Mesenchymal stem cell (in vitro differentiated cells and primary cell): ENCODE results near the gene CAMK2A.

Experiments
- DNase-seq: peaks from one replicate; pipeline ENCODE4 v3.0.0-alpha.2; 2013
- H2AFZ ChIP-seq: one replicate; pipeline ENCODE4 v1.6.1; 2013; ENCODE audit warnings: low read depth, mild to moderate bottlenecking, control low read depth, inconsistent platforms, low read length, moderate library complexity
- H2AK5ac ChIP-seq: 2 replicates; pipeline ENCODE4 v1.6.1; 2013; ENCODE audit warnings: low read length, moderate library complexity, mild to moderate bottlenecking, inconsistent platforms; ENCODE audit not compliant: severe bottlenecking
- H2BK120ac ChIP-seq: one replicate; pipeline ENCODE4 v1.6.1; 2013; ENCODE audit warnings: low read depth, mild to moderate bottlenecking, inconsistent platforms, low read length, moderate library complexity
- H2BK12ac ChIP-seq, 2 experiments: one replicate each; pipeline ENCODE4 v1.6.1; 2013; ENCODE audit warnings: inconsistent platforms in 2 of 2, low read length in 2 of 2, mild to moderate bottlenecking in 2 of 2, moderate library complexity in 2 of 2, control low read depth in 1 of 2
- H2BK15ac ChIP-seq: one replicate; pipeline ENCODE4 v1.6.1; 2013; ENCODE audit warnings: mild to moderate bottlenecking, low read depth, inconsistent platforms; ENCODE audit not compliant: poor library complexity, severe bottlenecking
- H2BK5ac ChIP-seq: 2 replicates; pipeline ENCODE4 v1.6.1; 2013; ENCODE audit warnings: low read depth, mild to moderate bottlenecking, low read length, control low read depth, inconsistent platforms; ENCODE audit not compliant: poor library complexity, severe bottlenecking
- H3K14ac ChIP-seq, 2 experiments: one replicate each; pipeline ENCODE4 v1.6.1; 2013; ENCODE audit warnings: inconsistent platforms in 2 of 2, low read length in 2 of 2, control low read depth in 1 of 2, mild to moderate bottlenecking in 1 of 2, moderate library complexity in 1 of 2
- H3K18ac ChIP-seq, 2 experiments: one replicate each; pipeline ENCODE4 v1.6.1; 2013; ENCODE audit warnings: inconsistent platforms in 2 of 2, low read length in 2 of 2, control low read depth in 1 of 2, low read depth in 1 of 2, mild to moderate bottlenecking in 1 of 2
- H3K23ac ChIP-seq, 2 experiments: one replicate each; pipeline ENCODE4 v1.6.1; 2013; ENCODE audit warnings: inconsistent platforms in 2 of 2, low read length in 2 of 2, mild to moderate bottlenecking in 2 of 2, moderate library complexity in 2 of 2, control low read depth in 1 of 2
- H3K27ac ChIP-seq: 2 replicates; pipeline ENCODE4 v1.5.1; 2013; ENCODE audit warnings: mild to moderate bottlenecking, moderate library complexity, low read length, control low read depth, inconsistent platforms; ENCODE audit not compliant: poor library complexity, severe bottlenecking
- H3K27me3 ChIP-seq, 2 experiments: 2 replicates each; pipeline versions ENCODE4 v1.6.1 to v1.7.0; 2013; ENCODE audit warnings: low read length in 2 of 2, mild to moderate bottlenecking in 2 of 2, moderate library complexity in 2 of 2, control low read depth in 1 of 2, inconsistent platforms in 1 of 2; ENCODE audit not compliant: control insufficient read depth in 1 of 2, insufficient read depth in 1 of 2
- H3K36me3 ChIP-seq, 2 experiments: 2 replicates each; pipeline versions ENCODE4 v1.6.1 to v1.7.0; 2013; ENCODE audit warnings: low read length in 2 of 2, control low read depth in 1 of 2, inconsistent platforms in 1 of 2, low read depth in 1 of 2, mild to moderate bottlenecking in 1 of 2; ENCODE audit not compliant: insufficient read depth in 2 of 2, control insufficient read depth in 1 of 2
- H3K4ac ChIP-seq, 2 experiments: one replicate each; pipeline ENCODE4 v1.6.1; 2013; ENCODE audit warnings: inconsistent platforms in 2 of 2, low read length in 2 of 2, mild to moderate bottlenecking in 2 of 2, moderate library complexity in 2 of 2, control low read depth in 1 of 2, low read depth in 1 of 2
- H3K4me1 ChIP-seq: 2 replicates; pipeline ENCODE4 v1.6.1; 2013; ENCODE audit warnings: low read depth, low read length, control low read depth; ENCODE audit not compliant: control insufficient read depth, insufficient read depth
- H3K4me2 ChIP-seq: 2 replicates; pipeline ENCODE4 v1.6.1; 2013; ENCODE audit warnings: low read length, mild to moderate bottlenecking, inconsistent platforms; ENCODE audit not compliant: poor library complexity, severe bottlenecking
- H3K4me3 ChIP-seq, 2 experiments: 2 replicates each; pipeline versions ENCODE4 v1.5.1 to v1.7.0; 2013; ENCODE audit warnings: low read length in 2 of 2, mild to moderate bottlenecking in 2 of 2, control low read depth in 1 of 2, low read depth in 1 of 2; ENCODE audit not compliant: insufficient read depth in 1 of 2
- H3K79me1 ChIP-seq: replicated peaks from 2 replicates; pipeline ENCODE4 v1.6.1; 2013; ENCODE audit warnings: mild to moderate bottlenecking, control low read depth, low read length, inconsistent platforms; ENCODE audit not compliant: poor library complexity, severe bottlenecking
- H3K9ac ChIP-seq: 2 replicates; pipeline ENCODE4 v1.7.0; 2013; ENCODE audit warnings: mild to moderate bottlenecking, low read length, moderate library complexity
- H3K9me3 ChIP-seq: 2 replicates; pipeline ENCODE4 v1.7.0; 2013; ENCODE audit warnings: mild to moderate bottlenecking, low read length; ENCODE audit not compliant: control insufficient read depth
- H4K8ac ChIP-seq: one replicate; pipeline ENCODE4 v1.6.1; 2013; ENCODE audit warnings: inconsistent platforms, mild to moderate bottlenecking, low read length, moderate library complexity
- H4K91ac ChIP-seq: one replicate; pipeline ENCODE4 v1.6.1; 2013; ENCODE audit warnings: mild to moderate bottlenecking, low read length, inconsistent platforms
- WGBS: methylation state at CpG from one replicate; pipeline ENCODE4 v1.1.7; 2013; ENCODE audit warnings: mixed read lengths; 5-methylcytosine and 5-hydroxymethylcytosine counted together

The CAMK2A gene

GRCh38 chr5:150213530-150213929 lies 76.0 kb downstream of the CAMK2A start:
- no peak overlapping the region for H3K4ac ChIP-seq
- H3K4me1 ChIP-seq: peaks cover 12% of the 10 kb centered on the region
- no peak overlapping the region for H4K91ac ChIP-seq
- no peak overlapping the region for H2BK15ac ChIP-seq
- H2BK5ac ChIP-seq: no peak overlapping the region
- peak overlapping the region in 1 of 2 experiments; percentile 13 for H3K4me3 ChIP-seq
- DNase-seq: peak; percentile 18
- H3K27me3 ChIP-seq: no peaks in the 10 kb centered on the region
- no peaks in the 10 kb centered on the region for H3K36me3 ChIP-seq
- H3K14ac ChIP-seq: no peak overlapping the region
- no peaks in the 10 kb centered on the region for H3K79me1 ChIP-seq
- WGBS: 60% methylated on average over 6 of the region's 6 CpGs
- H2AFZ ChIP-seq: no peak overlapping the region
- H3K9me3 ChIP-seq: no peaks in the 10 kb centered on the region
- H3K27ac ChIP-seq: no peak overlapping the region
- no peak overlapping the region for H2AK5ac ChIP-seq
- H2BK120ac ChIP-seq: no peak overlapping the region
- no peak overlapping the region for H3K4me2 ChIP-seq
- no peak overlapping the region for H2BK12ac ChIP-seq
- H3K18ac ChIP-seq: no peak overlapping the region
- no peak overlapping the region for H4K8ac ChIP-seq
- no peak overlapping the region for H3K23ac ChIP-seq
- peak overlapping the region; percentile 74 for H3K9ac ChIP-seq

GRCh38 chr5:150211156-150212030 lies 78.2 kb downstream of the CAMK2A start:
- no peaks in the 10 kb centered on the region for H3K27me3 ChIP-seq
- WGBS: 66% methylated on average over 10 of the region's 15 CpGs
- no peak overlapping the region for H2BK12ac ChIP-seq
- no peak overlapping the region for H3K27ac ChIP-seq
- no peak overlapping the region for H2BK15ac ChIP-seq
- no peak for DNase-seq
- no peak overlapping the region for H2AK5ac ChIP-seq
- H3K4ac ChIP-seq: peak overlapping the region in 1 of 2 experiments; percentile 35
- no peak overlapping the region for H3K4me2 ChIP-seq
- H4K8ac ChIP-seq: no peak overlapping the region
- no peak overlapping the region for H2BK120ac ChIP-seq
- no peaks in the 10 kb centered on the region for H3K79me1 ChIP-seq
- H3K9me3 ChIP-seq: no peaks in the 10 kb centered on the region
- peaks cover 19% of the 10 kb centered on the region for H3K4me1 ChIP-seq
- no peak overlapping the region for H4K91ac ChIP-seq
- no peak overlapping the region for H3K4me3 ChIP-seq
- H3K9ac ChIP-seq: peak overlapping the region; percentile 29
- H2BK5ac ChIP-seq: no peak overlapping the region
- no peak overlapping the region for H3K14ac ChIP-seq
- H3K23ac ChIP-seq: no peak overlapping the region
- H2AFZ ChIP-seq: no peak overlapping the region
- no peaks in the 10 kb centered on the region for H3K36me3 ChIP-seq
- H3K18ac ChIP-seq: no peak overlapping the region

- H3K27ac ChIP-seq: no peak overlapping the region
- H2AK5ac ChIP-seq: no peak overlapping the region
- no peaks in the 10 kb centered on the region for H3K27me3 ChIP-seq
- H3K9me3 ChIP-seq: no peaks in the 10 kb centered on the region
- H2BK15ac ChIP-seq: no peak overlapping the region
- no peak overlapping the region for H3K4me2 ChIP-seq
- no peak overlapping the region for H3K4ac ChIP-seq
- no peaks in the 10 kb centered on the region for H3K36me3 ChIP-seq
- WGBS: 91% methylated on average over 4 of the region's 6 CpGs
- no peak overlapping the region for H3K14ac ChIP-seq
- peaks cover 20% of the 10 kb centered on the region for H3K4me1 ChIP-seq
- H3K9ac ChIP-seq: peak overlapping the region; percentile 29
- no peaks in the 10 kb centered on the region for H3K79me1 ChIP-seq
- no peak overlapping the region for H2BK120ac ChIP-seq
- no peak for DNase-seq
- H3K18ac ChIP-seq: no peak overlapping the region
- no peak overlapping the region for H3K23ac ChIP-seq
- no peak overlapping the region for H2BK5ac ChIP-seq
- H4K91ac ChIP-seq: peak overlapping the region; percentile 14
- H4K8ac ChIP-seq: no peak overlapping the region
- H2AFZ ChIP-seq: no peak overlapping the region
- no peak overlapping the region for H2BK12ac ChIP-seq
- no peak overlapping the region for H3K4me3 ChIP-seq
Observed at GRCh38 chr5:150210644-150211043, 78.9 kb downstream of the CAMK2A start.

- H2BK5ac ChIP-seq: no peak overlapping the region
- no peaks in the 10 kb centered on the region for H3K79me1 ChIP-seq
- H3K14ac ChIP-seq: no peak overlapping the region
- H3K9me3 ChIP-seq: no peaks in the 10 kb centered on the region
- H2BK15ac ChIP-seq: no peak overlapping the region
- H3K9ac ChIP-seq: peak overlapping the region; percentile 65
- H2BK12ac ChIP-seq: no peak overlapping the region
- no peak overlapping the region for H3K23ac ChIP-seq
- H3K36me3 ChIP-seq: no peaks in the 10 kb centered on the region
- H2BK120ac ChIP-seq: no peak overlapping the region
- DNase-seq: peak; percentile 68
- H3K27ac ChIP-seq: no peak overlapping the region
- 89% methylated on average over 19 of the region's 21 CpGs for WGBS
- no peak overlapping the region for H4K91ac ChIP-seq
- no peak overlapping the region for H3K4me3 ChIP-seq
- no peaks in the 10 kb centered on the region for H3K27me3 ChIP-seq
- no peak overlapping the region for H2AFZ ChIP-seq
- H4K8ac ChIP-seq: peak overlapping the region; percentile 42
- H3K4me2 ChIP-seq: no peak overlapping the region
- peaks cover 17% of the 10 kb centered on the region for H3K4me1 ChIP-seq
- H3K18ac ChIP-seq: no peak overlapping the region
- H2AK5ac ChIP-seq: no peak overlapping the region
- H3K4ac ChIP-seq: peak overlapping the region in 1 of 2 experiments; percentile 17
Observed at GRCh38 chr5:150209099-150209635, 80.4 kb downstream of the CAMK2A start.
